Measurements from ENCODE around the gene PRKCE.

GRCh38 chr2:45699032-45699658 lies 47.7 kb downstream of the PRKCE start:
- TF ChIP-seq CTCF (conservative IDR thresholded peaks at IDR 0.05) (no peak), EZH2 (IDR thresholded peaks at IDR 0.05; ENCODE audit: low read depth) (no peak)
